Inflammatory macrophage treated with lipopolysaccharide for 4 hours (primary cell): ENCODE data around the gene RPTOR.

Source experiments
- DNase-seq: peaks from one replicate; pipeline ENCODE4 v3.0.0-alpha.2; 2020

The RPTOR gene

GRCh38 chr17:80822700-80823410, 278.2 kb downstream of the RPTOR start:
- DNase-seq: no peak

- DNase-seq: no peak
These were observed 280.2 kb downstream of the RPTOR start for GRCh38 chr17:80824549-80825470.

- no peak for DNase-seq
These were observed 281.1 kb downstream of the RPTOR start for GRCh38 chr17:80825471-80826345.

GRCh38 chr17:80826346-80826954, 281.8 kb downstream of the RPTOR start:
- DNase-seq: no peak

- DNase-seq: peak; percentile 29
These were observed 282.5 kb downstream of the RPTOR start for GRCh38 chr17:80826955-80827645.

GRCh38 chr17:80827646-80828643, 283.3 kb downstream of the RPTOR start:
- no peak for DNase-seq

GRCh38 chr17:80829166-80829813, 284.7 kb downstream of the RPTOR start:
- no peak for DNase-seq

GRCh38 chr17:80830020-80830780, 285.6 kb downstream of the RPTOR start:
- DNase-seq: no peak

GRCh38 chr17:80831491-80831890, 286.9 kb downstream of the RPTOR start:
- DNase-seq: no peak

GRCh38 chr17:80832266-80832676, 287.6 kb downstream of the RPTOR start:
- DNase-seq: no peak

- DNase-seq: peak; percentile 94
These were observed 288.4 kb downstream of the RPTOR start for GRCh38 chr17:80832888-80833583.

- no peak for DNase-seq
These were observed 289.6 kb downstream of the RPTOR start for GRCh38 chr17:80833952-80834892.

- DNase-seq: no peak
These were observed 290.2 kb downstream of the RPTOR start for GRCh38 chr17:80834893-80835275.

GRCh38 chr17:80835816-80836657, 291.4 kb downstream of the RPTOR start:
- DNase-seq: no peak

GRCh38 chr17:80836658-80836965, 292.0 kb downstream of the RPTOR start:
- DNase-seq: no peak

GRCh38 chr17:80836971-80837481, 292.4 kb downstream of the RPTOR start:
- no peak for DNase-seq
